Measurements from ENCODE around the gene KRTAP5-1. TPM values are rescaled to one million over a fixed set of nuclear protein-coding genes. Genes with fewer than 3 reads are reported as not detected.

Gene KRTAP5-1
- total RNA-seq, 1 experiment from 2014 or later: not detected

- BruUV-seq (replicated peaks): no TSS peak
- Mint-ChIP-seq H3K4me1 (ENCODE audit: insufficient read depth, unreplicated experiment) (peaks cover 25% of the 10 kb centered on the region), H3K36me3 (ENCODE audit: insufficient read depth, unreplicated experiment) (no peaks in the 10 kb centered on the region), H3K4me3 (ENCODE audit: unreplicated experiment) (no peak overlapping the region), H3K9me3 (ENCODE audit: unreplicated experiment) (no peaks in the 10 kb centered on the region), H3K27ac (ENCODE audit: low read depth, unreplicated experiment) (no peak overlapping the region), H3K27me3 (ENCODE audit: insufficient read depth, unreplicated experiment) (no peaks in the 10 kb centered on the region)
- ChIA-PET CTCF (interaction anchor here (0.7 to 3.9 kb wide), 7 partner anchors 9 to 64 kb away, joined by 3 to 32 read pairs (median 3); no protein-coding TSS in a partner anchor), POLR2A (interaction anchor here (0.6 to 2.2 kb wide), 6 partner anchors 8 to 684 kb away, joined by 3 to 16 read pairs (median 4); partner anchors contain the start of gene DUSP8)
- intact Hi-C loops (cut with micrococcal nuclease): no loop called here
- no peak for DNase-seq (ENCODE audit: unreplicated experiment)
- TF ChIP-seq CTCF (IDR thresholded peaks at IDR 0.05; ENCODE audit: unreplicated experiment): no peak
These were observed 25.0 kb downstream of the KRTAP5-1 start for GRCh38 chr11:1560002-1560648.

DNA sequence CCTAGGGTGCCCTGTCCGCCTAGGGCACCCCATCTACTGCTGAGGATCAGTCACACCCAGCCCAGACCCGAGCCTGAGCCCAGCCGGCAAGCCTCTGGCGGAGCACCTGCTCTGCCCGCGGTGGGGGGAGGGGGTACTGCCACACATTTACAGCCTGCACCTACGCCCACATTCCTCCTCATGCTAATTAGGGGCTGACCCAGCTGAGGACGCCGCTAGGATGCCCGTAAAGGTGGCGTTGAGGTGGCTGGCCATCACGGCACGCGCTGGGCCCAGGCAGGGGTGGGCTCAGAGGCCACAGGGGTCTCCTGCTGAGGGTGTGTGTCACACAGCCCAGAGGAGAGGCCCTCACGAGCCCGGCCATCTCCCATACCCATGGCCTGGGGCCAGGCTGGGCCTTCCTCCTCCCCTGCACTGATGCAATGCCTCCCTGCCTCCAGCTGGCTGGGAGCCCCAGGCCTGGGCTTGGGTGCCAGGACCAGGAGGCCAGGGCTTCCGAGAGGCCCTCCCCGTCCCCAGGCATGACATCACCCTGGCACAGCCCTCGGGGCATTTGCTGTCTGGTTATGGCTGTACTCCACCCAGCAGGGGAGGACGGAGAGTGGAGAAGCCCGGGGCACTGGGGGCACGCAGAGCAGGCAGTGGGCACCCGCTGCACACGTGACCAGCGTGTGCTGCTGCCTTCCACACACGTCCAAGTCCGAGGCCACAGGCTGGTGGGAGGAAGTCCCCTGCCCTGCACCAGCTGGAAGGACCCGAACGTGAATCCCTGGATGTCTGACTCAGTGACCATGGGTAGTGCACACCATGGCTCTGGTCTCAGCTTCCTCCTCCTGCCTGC lies 25.8 kb downstream of the KRTAP5-1 start:
- Mint-ChIP-seq H3K27me3 (ENCODE audit: insufficient read depth, unreplicated experiment) (no peaks in the 10 kb centered on the region), H3K9me3 (ENCODE audit: unreplicated experiment) (no peaks in the 10 kb centered on the region), H3K4me3 (ENCODE audit: unreplicated experiment) (peak overlapping the region; percentile 52), H3K4me1 (ENCODE audit: insufficient read depth, unreplicated experiment) (peaks cover 26% of the 10 kb centered on the region), H3K36me3 (ENCODE audit: insufficient read depth, unreplicated experiment) (no peaks in the 10 kb centered on the region), H3K27ac (ENCODE audit: low read depth, unreplicated experiment) (peak overlapping the region; percentile 49)
- DNase-seq (ENCODE audit: unreplicated experiment): peak; percentile 96
- TF ChIP-seq CTCF (IDR thresholded peaks at IDR 0.05; ENCODE audit: unreplicated experiment): no peak
- no TSS peak for BruUV-seq (replicated peaks)
- ChIA-PET POLR2A (interaction anchor here (0.6 to 2.2 kb wide), 8 partner anchors 9 to 683 kb away, joined by 3 to 16 read pairs (median 4); no protein-coding TSS in a partner anchor), CTCF (interaction anchor here (0.7 to 3.9 kb wide), 6 partner anchors 9 to 63 kb away, joined by 3 to 32 read pairs (median 4); no protein-coding TSS in a partner anchor)
- intact Hi-C loops (cut with micrococcal nuclease): loop anchor here (1.0 to 10.0 kb wide), 2 partner anchors 15 to 275 kb away; partner anchors contain the start of genes SYT8 and TNNI2

GRCh38 chr11:1558775-1559110 lies 26.3 kb downstream of the KRTAP5-1 start:
- H3K27ac Mint-ChIP-seq (ENCODE audit: low read depth, unreplicated experiment): peak overlapping the region; percentile 49

More at GRCh38 chr11:1558775-1559110, 26.3 kb downstream of the KRTAP5-1 start:
- Mint-ChIP-seq H3K27me3 (ENCODE audit: insufficient read depth, unreplicated experiment) (no peaks in the 10 kb centered on the region), H3K4me3 (ENCODE audit: unreplicated experiment) (peak overlapping the region; percentile 52), H3K4me1 (ENCODE audit: insufficient read depth, unreplicated experiment) (peaks cover 32% of the 10 kb centered on the region), H3K9me3 (ENCODE audit: unreplicated experiment) (no peaks in the 10 kb centered on the region), H3K36me3 (ENCODE audit: insufficient read depth, unreplicated experiment) (no peaks in the 10 kb centered on the region)
- TF ChIP-seq CTCF (IDR thresholded peaks at IDR 0.05; ENCODE audit: unreplicated experiment): no peak
- intact Hi-C loops (cut with micrococcal nuclease): loop anchor here (1.0 to 10.0 kb wide), 2 partner anchors 16 to 276 kb away; partner anchors contain the start of genes SYT8 and TNNI2
- TSS peak; percentile 33 for BruUV-seq (replicated peaks)
- DNase-seq (ENCODE audit: unreplicated experiment): no peak
- ChIA-PET CTCF (interaction anchor here (0.9 to 3.9 kb wide), 4 partner anchors 12 to 591 kb away, joined by 3 to 32 read pairs (median 10); no protein-coding TSS in a partner anchor), POLR2A (interaction anchor here (1.0 to 2.2 kb wide), 6 partner anchors 9 to 26 kb away, joined by 3 to 16 read pairs (median 6); no protein-coding TSS in a partner anchor)
